HG02759 (cell line): ENCODE measurements around the gene PLCB3.

Experiments used
- ATAC-seq: cut with Tn5 transposase; IDR thresholded peaks from one replicate; pipeline ENCODE4 v1.9.1; 2021; ENCODE audit warnings: mild to moderate bottlenecking, moderate library complexity; ENCODE audit not compliant: unreplicated experiment

The PLCB3 gene

GRCh38 chr11:64285885-64286800 is 34.8 kb downstream of the PLCB3 start:
- peak; percentile 0 for ATAC-seq

GRCh38 chr11:64286801-64287159 is 35.5 kb downstream of the PLCB3 start:
- no peak for ATAC-seq

- no peak for ATAC-seq
Measured at GRCh38 chr11:64287676-64288352, 36.5 kb downstream of the PLCB3 start.

GRCh38 chr11:64288353-64288750 is 37.0 kb downstream of the PLCB3 start:
- ATAC-seq: no peak

- ATAC-seq: no peak
Measured at GRCh38 chr11:64289002-64289564, 37.8 kb downstream of the PLCB3 start.

GRCh38 chr11:64290352-64291261 is 39.3 kb downstream of the PLCB3 start:
- ATAC-seq: no peak

GRCh38 chr11:64291262-64291751 is 40.0 kb downstream of the PLCB3 start, which contains the start of gene KCNK4:
TSS of gene KCNK4 (plus strand) at chr11:64291302. CDS start at chr11:64293019, 1,717 bp downstream.
- ATAC-seq: no peak

- ATAC-seq: no peak
Measured at GRCh38 chr11:64291752-64292459, 40.6 kb downstream of the PLCB3 start.

- no peak for ATAC-seq
Measured at GRCh38 chr11:64292460-64293254, 41.3 kb downstream of the PLCB3 start.

GRCh38 chr11:64294774-64295173 is 43.4 kb downstream of the PLCB3 start:
- ATAC-seq: no peak

- no peak for ATAC-seq
Measured at GRCh38 chr11:64295760-64296159, 44.4 kb downstream of the PLCB3 start.

GRCh38 chr11:64296236-64296635 is 44.9 kb downstream of the PLCB3 start:
- ATAC-seq: no peak

- no peak for ATAC-seq
Measured at GRCh38 chr11:64296830-64297698, 45.7 kb downstream of the PLCB3 start.

- ATAC-seq: no peak
Measured at GRCh38 chr11:64297699-64298358, 46.5 kb downstream of the PLCB3 start.

- ATAC-seq: no peak
Measured at GRCh38 chr11:64298966-64299846, 47.9 kb downstream of the PLCB3 start.

GRCh38 chr11:64299847-64300648 is 48.7 kb downstream of the PLCB3 start, which contains the start of gene CATSPERZ:
TSS of gene CATSPERZ (plus strand) at chr11:64300358. CDS start at chr11:64300411, 53 bp downstream.
- ATAC-seq: no peak
